Measurements from ENCODE around the gene MYRF.

- TF ChIP-seq CTCF (conservative IDR thresholded peaks at IDR 0.05; ENCODE audit: low read length) (peak; percentile 56), EZH2phosphoT487 (IDR thresholded peaks at IDR 0.05; ENCODE audit: borderline replicate concordance) (no peak)
Measured at GRCh38 chr11:61828629-61829407, 76.4 kb downstream of the MYRF start.
